Gastroesophageal sphincter (tissue), 4 donors: ENCODE results near the gene MPPED1. TPM values are rescaled to one million over a fixed set of nuclear protein-coding genes. Genes with fewer than 3 reads are reported as not detected.

Source experiments
- ATAC-seq: fragments of 150-250 bp; one replicate; pipeline ENCODE4 v1.9.1; 2016; ENCODE audit warnings: mild to moderate bottlenecking, moderate library complexity
- H3K27ac ChIP-seq, 4 donors: fragments of 200-600 bp; sonication (generic) in 3 of 4; 1 replicate in 3 of 4; 2 replicates in 1 of 4; pipeline ENCODE4 v1.5.1; 2016 to 2019
- H3K27me3 ChIP-seq: fragments of 200-600 bp; sonication (generic); one replicate; pipeline ENCODE4 v1.5.1; 2019
- H3K36me3 ChIP-seq, 2 donors: fragments of 200-600 bp; sonication (generic); one replicate each; pipeline ENCODE4 v1.5.1; 2019; ENCODE audit warnings: control low read depth in 1 of 2
- H3K4me1 ChIP-seq, 3 donors: fragments of 200-600 bp; sonication (generic); 1 replicate in 2 of 3; 2 replicates in 1 of 3; pipeline ENCODE4 v1.5.1; 2016 to 2019; ENCODE audit warnings: control low read depth in 2 of 3
- H3K4me3 ChIP-seq, 2 donors: fragments of 200-600 bp; sonication (generic); one replicate each; pipeline ENCODE4 v1.5.1; 2019; ENCODE audit warnings: mild to moderate bottlenecking in 1 of 2, moderate library complexity in 1 of 2
- H3K9me3 ChIP-seq, 3 donors: fragments of 200-600 bp; sonication (generic); one replicate each; pipeline ENCODE4 v1.5.1; 2017 to 2019; ENCODE audit warnings: control low read depth in 2 of 3
- CTCF ChIP-seq, 4 experiments: fragments of 200-600 bp in 2 of 4; fragments of 450-650 bp in 2 of 4; sonication (generic) in 1 of 4; IDR thresholded peaks; one replicate each; pipeline ENCODE4 v1.5.1; 2017 to 2019; ENCODE audit warnings: antibody characterized with exemption in 4 of 4, mild to moderate bottlenecking in 2 of 4, moderate library complexity in 2 of 4
- EP300 ChIP-seq: sonication (generic); formaldehyde crosslinking; IDR thresholded peaks from one replicate; pipeline ENCODE4 v1.6.1; 2017; ENCODE audit warnings: antibody characterized with exemption, mild to moderate bottlenecking
- POLR2A ChIP-seq, 2 donors: fragments of 450-650 bp; IDR thresholded peaks; one replicate each; pipeline ENCODE4 v1.6.1; 2017; ENCODE audit warnings: antibody characterized with exemption in 2 of 2, mild to moderate bottlenecking in 2 of 2, moderate library complexity in 1 of 2
- POLR2AphosphoS5 ChIP-seq: sonication (generic); formaldehyde crosslinking; IDR thresholded peaks from one replicate; pipeline ENCODE4 v1.6.1; 2017; ENCODE audit warnings: antibody characterized with exemption
- WGBS, 2 donors: methylation state at CpG; one replicate each; pipeline ENCODE4 v1.1.5; 2018; ENCODE audit warnings: low coverage in 1 of 2; 5-methylcytosine and 5-hydroxymethylcytosine counted together
- total RNA-seq, 4 donors: library from RNA; depleted of rRNA; stranded (reverse); fragments of >200 nt; gene quantifications; one replicate each; pipeline ENCODE4 v1.1.0, GENCODE V29; 2016

Gene MPPED1
- total RNA-seq, 4 donors from 2014 or later = 0.13 TPM; not detected in 3

GRCh38 chr22:43550024-43550620 is 138.3 kb downstream of the MPPED1 start:
- 42 to 56% methylated on average over 5 of the region's 14 CpGs for WGBS, 2 donors
- Histone ChIP-seq H3K36me3 (no peaks in the 10 kb centered on the region), H3K27ac (no peak overlapping the region), H3K27me3 (no peaks in the 10 kb centered on the region), H3K4me1 (no peaks in the 10 kb centered on the region), H3K9me3 (no peaks in the 10 kb centered on the region), H3K4me3 (no peak overlapping the region)
- TF ChIP-seq POLR2AphosphoS5 (no peak), EP300 (no peak), POLR2A (IDR thresholded peaks at IDR 0.05) (no peak)
- no peak for ATAC-seq

- no peaks in the 10 kb centered on the region for H3K27me3 ChIP-seq
- H3K27ac ChIP-seq = no peak overlapping the region
- no peaks in the 10 kb centered on the region for H3K9me3 ChIP-seq
- no peaks in the 10 kb centered on the region for H3K36me3 ChIP-seq
- H3K4me3 ChIP-seq = no peak overlapping the region
- no peaks in the 10 kb centered on the region for H3K4me1 ChIP-seq
- no peak for ATAC-seq
- TF ChIP-seq POLR2A (IDR thresholded peaks at IDR 0.05) (no peak), POLR2AphosphoS5 (no peak), EP300 (no peak), CTCF (IDR thresholded peaks at IDR 0.05) (no peak)
- 67 to 74% methylated on average over 2 to 6 of the region's 6 CpGs for WGBS, 2 donors
These were observed 138.9 kb downstream of the MPPED1 start for GRCh38 chr22:43550672-43551071.

DNA sequence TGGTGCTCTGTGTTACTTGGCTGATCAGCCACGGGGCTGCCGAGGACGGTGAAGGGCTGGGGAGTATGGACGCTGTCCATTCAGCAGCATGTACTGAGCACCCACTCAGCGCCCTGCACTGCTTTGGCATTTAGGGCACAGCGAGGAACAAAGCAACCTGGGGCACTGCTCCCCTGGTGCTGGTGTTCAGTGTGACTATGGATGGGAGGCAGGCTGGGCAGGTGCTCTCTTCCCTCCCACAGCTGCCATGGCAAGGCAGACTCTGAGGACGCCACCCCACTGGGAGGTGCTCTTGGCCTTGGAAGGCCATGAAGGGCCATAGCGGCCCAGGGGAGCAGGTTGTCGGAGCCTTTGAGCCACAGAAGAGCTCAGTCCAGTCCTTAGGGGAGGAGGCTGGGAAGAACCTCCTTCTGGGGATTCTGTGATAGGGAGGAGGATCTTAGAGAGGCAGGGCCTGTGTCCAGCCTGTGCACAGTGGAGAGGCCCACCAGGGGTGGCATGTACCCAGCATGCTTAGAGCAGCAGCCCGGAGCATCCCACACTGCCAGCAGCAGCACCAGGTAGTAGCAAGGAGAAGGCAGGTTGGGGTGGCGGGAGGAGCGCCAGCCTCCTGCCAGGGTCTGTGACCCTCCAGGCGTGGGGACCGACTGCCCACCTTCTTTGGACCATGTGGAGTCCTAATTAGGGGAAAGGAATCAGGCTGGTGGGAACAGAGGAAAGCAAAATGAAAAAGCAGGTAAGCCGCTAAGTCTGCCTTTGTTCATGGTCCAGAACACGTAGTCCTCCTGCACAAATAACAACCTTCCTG is 141.8 kb downstream of the MPPED1 start:
- H3K9me3 ChIP-seq = peaks cover 0 to 8% (median 0%) of the 10 kb centered on the region in 3 donors
- 82 to 89% methylated on average over 2 to 6 of the region's 16 CpGs for WGBS, 2 donors
- no peak overlapping the region for H3K4me3 ChIP-seq
- no peak for TF ChIP-seq POLR2AphosphoS5
- no peak for TF ChIP-seq POLR2A (IDR thresholded peaks at IDR 0.05)
- no peak for TF ChIP-seq EP300
- no peak for TF ChIP-seq CTCF (IDR thresholded peaks at IDR 0.05)
- H3K27me3 ChIP-seq = no peaks in the 10 kb centered on the region
- H3K36me3 ChIP-seq = no peaks in the 10 kb centered on the region
- no peak for ATAC-seq
- H3K27ac ChIP-seq = no peak overlapping the region
- no peaks in the 10 kb centered on the region for H3K4me1 ChIP-seq

DNA sequence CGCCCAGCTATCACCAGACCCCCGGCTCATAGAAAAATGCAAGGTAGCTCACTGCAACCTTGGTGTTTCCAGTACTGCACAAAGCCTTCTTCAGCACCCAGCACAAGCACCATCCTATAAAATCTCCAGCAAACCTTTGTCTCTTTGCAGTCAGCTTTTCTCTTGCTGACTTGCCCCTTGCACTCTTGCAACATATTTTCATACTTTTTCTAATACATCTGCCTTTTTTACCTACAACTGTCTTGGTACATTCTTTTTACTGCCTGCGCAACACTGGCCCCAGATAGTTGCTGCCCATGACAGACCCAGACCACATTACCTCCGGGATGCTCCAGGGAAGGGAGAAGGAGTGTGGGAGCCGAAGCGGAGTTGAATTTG is 142.4 kb downstream of the MPPED1 start:
- no peak overlapping the region for H3K27ac ChIP-seq
- no peak for TF ChIP-seq POLR2AphosphoS5
- no peak for TF ChIP-seq POLR2A (IDR thresholded peaks at IDR 0.05)
- no peak for TF ChIP-seq CTCF (IDR thresholded peaks at IDR 0.05)
- no peak for TF ChIP-seq EP300
- WGBS, 2 donors = 94 to 100% methylated on average over 3 of the region's 6 CpGs
- no peaks in the 10 kb centered on the region for H3K36me3 ChIP-seq
- no peaks in the 10 kb centered on the region for H3K4me1 ChIP-seq
- H3K4me3 ChIP-seq = no peak overlapping the region
- no peaks in the 10 kb centered on the region for H3K27me3 ChIP-seq
- peaks cover 0 to 11% (median 0%) of the 10 kb centered on the region in 3 donors for H3K9me3 ChIP-seq
- no peak for ATAC-seq

DNA sequence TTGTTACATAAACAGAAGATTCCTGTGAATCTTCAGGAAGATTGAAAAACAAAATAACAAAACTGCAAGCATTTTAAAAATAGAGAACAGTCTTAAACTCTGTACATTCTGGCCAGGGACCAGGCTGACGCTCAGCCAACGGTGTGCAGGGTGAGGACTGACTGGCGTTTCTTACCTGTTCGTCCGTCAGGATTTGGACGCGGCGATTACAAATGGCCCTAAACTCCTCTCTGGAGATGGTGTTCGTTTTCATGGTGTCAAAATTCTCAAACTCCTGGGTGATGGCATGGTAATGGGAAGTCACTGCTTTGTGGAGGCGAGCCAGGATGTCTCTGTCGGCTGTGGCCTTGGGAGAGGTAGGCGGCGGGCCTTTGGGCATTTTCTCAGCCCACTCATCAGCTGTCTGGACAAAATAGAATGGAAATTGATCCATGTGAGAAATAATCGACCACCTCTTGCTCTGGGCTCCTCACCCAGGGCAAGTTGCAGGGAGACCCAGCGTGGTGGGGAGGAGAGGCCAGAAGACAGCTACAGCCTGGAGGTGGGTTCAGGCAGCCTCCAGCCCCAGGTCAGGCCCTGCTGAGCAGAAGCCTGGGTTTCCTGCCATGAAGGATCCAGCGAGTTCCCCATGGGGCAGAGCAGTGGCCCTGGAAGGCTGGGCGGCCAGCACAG is 143.0 kb downstream of the MPPED1 start:
- WGBS, 2 donors = 90 to 97% methylated on average over 8 to 9 of the region's 17 CpGs
- Histone ChIP-seq H3K36me3 (no peaks in the 10 kb centered on the region), H3K9me3 (peaks cover 0 to 11% (median 0%) of the 10 kb centered on the region in 3 donors), H3K27me3 (no peaks in the 10 kb centered on the region), H3K4me3 (no peak overlapping the region), H3K27ac (no peak overlapping the region), H3K4me1 (no peaks in the 10 kb centered on the region)
- ATAC-seq = no peak
- TF ChIP-seq POLR2A (IDR thresholded peaks at IDR 0.05) (no peak), POLR2AphosphoS5 (no peak), CTCF (IDR thresholded peaks at IDR 0.05) (no peak), EP300 (no peak)
